HG02885 (cell line): ENCODE data around the gene SF3B5.
"Not testable (repeated sequence)": the region's sequence is repeated elsewhere in the genome, so short reads cannot be mapped to it uniquely, and the experiment has no call there.

ENCODE experiments used
- ATAC-seq: cut with Tn5 transposase; IDR thresholded peaks from one replicate; pipeline ENCODE4 v1.9.1; 2021; ENCODE audit warnings: mild to moderate bottlenecking; ENCODE audit not compliant: unreplicated experiment, poor library complexity

SF3B5 gene

GRCh38 chr6:144110210-144110609, 14.8 kb upstream of the SF3B5 start:
- no peak for ATAC-seq

DNA sequence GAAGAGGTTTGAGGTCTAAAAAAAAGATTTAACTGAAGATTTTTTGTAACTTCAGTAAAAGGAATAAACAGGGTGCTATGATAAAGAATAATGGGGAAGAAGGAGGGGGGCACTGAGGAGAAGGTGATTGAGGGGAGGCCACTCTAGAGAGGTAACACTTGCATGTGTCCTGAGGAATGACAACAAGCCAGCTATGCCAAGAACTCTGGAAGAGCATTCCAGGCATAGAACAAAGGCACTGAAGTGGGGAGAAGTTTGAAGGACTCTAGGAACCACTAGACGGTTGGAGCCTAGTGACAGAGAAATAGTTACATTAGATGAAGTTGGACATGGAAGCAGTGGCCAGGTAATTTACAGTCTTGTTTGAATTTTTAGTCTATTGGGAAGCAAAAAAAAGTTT, 10.8 kb upstream of the SF3B5 start:
- no peak for ATAC-seq

DNA sequence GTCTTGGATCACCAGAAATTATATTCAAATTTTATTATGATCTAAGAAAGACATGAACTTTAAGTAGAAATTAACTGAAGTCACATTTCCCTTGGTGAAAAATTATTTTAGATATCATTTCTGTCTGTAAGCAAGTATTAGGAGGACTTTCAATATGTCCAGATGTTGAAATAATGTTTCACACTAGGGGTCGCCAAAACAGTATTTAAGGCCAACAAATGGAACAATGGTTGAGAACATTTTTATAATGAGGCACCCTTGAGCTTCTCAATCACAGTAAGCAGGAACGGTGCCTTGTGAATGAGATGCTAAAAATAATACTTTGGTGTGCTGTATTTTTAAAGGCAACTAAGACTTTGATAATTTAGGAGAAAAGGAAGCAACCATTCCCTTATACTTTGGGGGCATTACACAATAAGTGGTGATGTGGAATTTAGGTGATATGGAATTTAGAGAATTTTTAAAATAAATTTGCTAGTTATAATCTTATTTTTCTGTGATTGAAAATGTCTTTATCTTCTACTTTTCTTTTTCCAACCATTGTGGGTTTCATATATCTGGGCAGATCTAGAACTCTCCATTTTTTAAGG, 9.6 kb upstream of the SF3B5 start:
- ATAC-seq: peak; percentile 66

- no peak for ATAC-seq
Observed at GRCh38 chr6:144104488-144104887, 9.1 kb upstream of the SF3B5 start.

DNA sequence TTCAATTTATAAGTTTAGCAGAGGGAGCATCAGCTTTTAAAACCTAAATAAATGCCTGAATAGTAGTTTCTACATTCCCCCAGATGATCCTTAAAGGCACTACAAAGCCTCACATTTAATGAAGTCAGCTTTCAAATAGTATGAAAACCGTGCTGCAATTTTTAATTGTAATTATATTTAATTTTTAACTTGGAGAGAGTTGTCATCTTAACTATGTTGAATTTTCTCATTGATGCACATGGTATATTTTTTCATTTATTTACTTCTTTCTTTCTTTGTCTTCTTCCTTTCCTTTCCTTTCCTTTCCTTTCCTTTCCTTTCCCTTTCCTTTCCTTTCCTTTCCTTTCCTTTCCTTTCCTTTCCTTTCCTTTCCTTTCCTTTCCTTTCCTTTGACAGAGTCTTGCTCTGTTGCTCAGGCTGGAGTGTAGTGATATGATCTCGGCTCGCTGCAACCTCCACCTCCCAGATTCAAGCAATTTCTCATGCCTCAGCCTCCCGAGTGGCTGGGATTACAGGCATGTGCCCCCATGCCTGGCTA, 7.7 kb upstream of the SF3B5 start:
- ATAC-seq: no peak

DNA sequence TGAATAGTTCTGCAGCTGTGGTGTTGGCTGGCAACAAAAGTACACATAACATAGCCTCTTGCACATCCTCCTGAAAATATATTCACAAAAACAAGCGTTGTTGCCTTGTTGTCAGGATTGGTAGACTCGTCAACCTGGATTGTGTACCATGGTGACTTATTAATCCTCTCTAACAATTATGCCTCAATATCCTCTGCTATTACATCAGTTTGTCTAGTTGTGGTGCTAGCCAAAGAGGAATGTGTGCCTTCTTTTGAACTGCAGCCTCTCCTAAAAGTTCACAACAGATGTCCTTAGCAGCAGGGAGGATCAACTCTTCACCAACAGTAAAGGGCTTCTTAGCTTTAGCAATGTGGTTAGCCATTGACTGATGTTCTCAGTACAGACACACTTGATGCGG, 3.6 kb upstream of the SF3B5 start:
- ATAC-seq: no peak

DNA sequence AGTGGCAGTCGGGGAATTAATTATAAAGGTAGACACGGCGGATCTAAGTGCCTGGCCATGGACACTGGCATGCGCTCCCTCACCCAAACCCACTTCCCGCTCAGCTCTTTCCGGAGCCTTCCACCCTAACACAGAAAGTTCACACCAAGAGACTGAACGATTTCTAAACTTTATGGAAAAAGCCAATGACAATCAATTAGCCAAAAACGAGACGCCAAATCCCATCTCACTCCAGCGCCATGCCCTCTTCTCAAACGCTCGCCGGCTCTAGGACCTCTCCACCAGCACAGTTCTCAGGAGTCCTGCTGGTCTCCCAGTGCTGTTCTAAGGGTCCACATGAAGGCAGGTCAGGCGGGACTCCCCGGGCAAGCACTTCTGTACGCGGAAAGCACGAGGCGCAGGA, 641 bp downstream of the SF3B5 start:
- ATAC-seq: no peak

- no peak for ATAC-seq
Observed at GRCh38 chr6:144093658-144094057, 1.7 kb downstream of the SF3B5 start.

GRCh38 chr6:144093236-144093635, 2.1 kb downstream of the SF3B5 start:
- no peak for ATAC-seq

DNA sequence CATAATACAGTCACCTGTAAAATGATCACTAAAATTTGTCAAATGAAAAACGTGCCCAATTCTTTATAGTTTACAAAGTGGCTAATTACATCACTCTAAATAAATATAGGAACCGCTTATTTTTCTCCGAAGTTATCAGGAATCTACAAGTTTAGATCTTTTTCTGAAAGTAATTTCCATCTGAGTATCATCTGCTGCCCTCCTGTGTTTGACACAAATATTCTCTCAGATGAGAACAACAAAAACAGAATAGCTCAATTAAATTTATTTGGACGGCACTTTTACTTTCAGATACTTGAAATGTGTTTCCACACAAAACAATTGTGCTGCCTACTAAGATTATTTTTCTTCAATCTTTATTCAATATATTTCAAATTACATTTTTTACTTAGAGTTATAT, 5.0 kb downstream of the SF3B5 start:
- ATAC-seq: no peak

DNA sequence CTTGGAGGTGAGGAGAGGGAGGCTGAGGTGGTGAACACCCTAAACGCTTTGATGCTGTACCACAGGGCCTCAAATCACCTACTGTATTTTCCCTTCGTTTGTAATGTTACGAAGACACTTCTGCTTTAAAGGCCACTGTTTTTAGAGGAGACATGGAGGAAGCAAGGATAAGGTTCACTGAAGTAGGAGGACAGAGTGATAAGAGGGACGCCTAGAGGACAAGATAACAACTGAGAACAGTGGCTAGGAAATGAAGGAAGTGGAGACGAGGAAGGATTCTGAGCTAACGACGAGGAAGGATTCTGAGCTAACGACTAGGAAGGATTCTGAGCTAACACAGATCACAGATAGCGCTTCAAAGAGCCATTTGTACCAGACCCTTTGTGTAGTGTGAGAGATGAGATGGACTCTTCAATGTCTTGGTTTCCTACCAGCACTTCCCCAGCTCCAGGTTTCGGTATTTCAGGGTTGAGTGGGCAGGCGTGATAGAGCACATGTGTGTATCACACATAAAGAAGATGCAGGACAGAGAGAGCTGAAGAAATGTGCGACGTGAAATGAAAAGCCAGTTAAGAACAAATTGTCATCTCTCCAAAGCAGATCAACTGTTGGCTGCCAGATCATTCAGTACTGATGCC, 7.5 kb downstream of the SF3B5 start:
- peak; percentile 68 for ATAC-seq

- ATAC-seq: no peak
Observed at GRCh38 chr6:144086959-144087358, 8.4 kb downstream of the SF3B5 start.

GRCh38 chr6:144083172-144083571, 12.2 kb downstream of the SF3B5 start:
- no peak for ATAC-seq

GRCh38 chr6:144082412-144082811, 13.0 kb downstream of the SF3B5 start:
- not testable (repeated sequence) for ATAC-seq

GRCh38 chr6:144077871-144078270, 17.5 kb downstream of the SF3B5 start:
- no peak for ATAC-seq

GRCh38 chr6:144075875-144076274, 19.5 kb downstream of the SF3B5 start:
- ATAC-seq: no peak

GRCh38 chr6:144075187-144075586, 20.2 kb downstream of the SF3B5 start:
- ATAC-seq: peak; percentile 62

DNA sequence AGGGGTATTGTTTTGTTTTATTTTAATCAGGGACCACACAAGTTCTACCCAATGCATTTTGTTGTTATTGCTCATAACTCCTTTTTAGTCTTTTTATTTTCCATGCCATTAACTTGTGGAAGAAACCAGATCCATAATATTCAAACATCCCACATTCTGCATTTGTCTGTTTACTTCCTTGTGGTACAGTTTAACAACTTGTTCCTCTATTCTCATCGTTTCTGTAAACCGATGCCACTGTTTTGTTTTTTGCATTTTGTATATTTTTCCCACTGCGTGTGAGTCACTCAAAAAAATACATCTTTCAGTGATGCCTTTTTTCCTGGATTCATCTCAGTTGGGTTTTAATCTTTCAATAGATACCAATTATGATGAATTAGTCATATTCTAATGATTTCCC, 22.3 kb downstream of the SF3B5 start:
- no peak for ATAC-seq

GRCh38 chr6:144069506-144069905, 25.9 kb downstream of the SF3B5 start:
- ATAC-seq: no peak

GRCh38 chr6:144068794-144069193, 26.6 kb downstream of the SF3B5 start:
- ATAC-seq: no peak

DNA sequence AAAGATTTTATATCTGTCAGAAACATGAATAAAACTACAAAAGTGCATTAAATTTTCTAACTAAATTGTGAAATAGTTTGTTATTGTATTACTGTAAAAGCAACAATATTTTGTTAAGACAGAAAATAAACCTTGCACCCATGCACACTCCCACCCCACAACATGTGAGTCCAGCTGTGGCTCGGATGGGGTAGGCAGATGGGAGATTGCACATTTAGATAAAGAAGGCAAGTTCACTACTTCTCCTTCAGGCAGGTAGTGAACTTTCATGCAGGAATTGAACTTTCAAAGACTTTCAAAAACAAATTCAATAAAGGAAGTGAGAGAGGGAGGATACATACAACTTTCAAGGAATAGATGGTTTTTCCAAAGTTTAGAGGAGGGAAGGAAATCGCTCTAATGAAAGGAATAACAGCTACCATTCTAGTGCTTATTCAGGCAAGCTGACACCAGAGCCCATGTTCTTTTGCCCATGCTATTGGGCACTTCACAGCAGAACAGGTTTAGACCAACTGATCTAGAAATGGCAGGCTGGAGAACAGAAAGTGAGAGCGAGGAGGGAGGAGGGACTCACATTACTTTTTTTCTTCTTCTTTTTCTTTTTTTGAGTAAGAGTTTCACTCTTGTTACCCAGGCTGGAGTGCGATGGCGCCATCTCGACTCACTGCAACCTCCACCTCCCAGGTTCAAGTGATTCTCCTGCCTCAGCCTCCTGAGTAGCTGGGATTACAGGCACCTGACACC, 28.5 kb downstream of the SF3B5 start:
- ATAC-seq: peak; percentile 37
